Measurements from ENCODE around the gene SPRED2. TPM values are rescaled to one million over a fixed set of nuclear protein-coding genes. Genes with fewer than 3 reads are reported as not detected.

SPRED2 gene
- total RNA-seq, 2 experiments from 2014 or later: 5.9 to 6.7 TPM

GRCh38 chr2:65351948-65352595 lies 80.3 kb downstream of the SPRED2 start:
- no peak overlapping the region for H3K4me3 Mint-ChIP-seq
- no peaks in the 10 kb centered on the region for H3K36me3 Mint-ChIP-seq (ENCODE audit: low read depth)
- TF ChIP-seq CTCF (IDR thresholded peaks at IDR 0.05): no peak
- intact Hi-C loops (cut with micrococcal nuclease): no loop called here
- ChIA-PET POLR2A (interaction anchor here (1.4 kb wide), 1 partner anchor 51 kb away, joined by 6 read pairs; no protein-coding TSS in a partner anchor), CTCF (interaction anchor here (0.8 to 2.5 kb wide), 6 partner anchors 8 to 87 kb away, joined by 3 to 7 read pairs (median 4); no protein-coding TSS in a partner anchor)
- ATAC-seq: no peak
- H3K4me1 Mint-ChIP-seq (ENCODE audit: low read depth): peaks cover 10% of the 10 kb centered on the region
- DNase-seq: no peak
- H3K27me3 Mint-ChIP-seq: peaks cover 8% of the 10 kb centered on the region
- no peak overlapping the region for H3K27ac Mint-ChIP-seq
- no peaks in the 10 kb centered on the region for H3K9me3 Mint-ChIP-seq

GRCh38 chr2:65351234-65351947 lies 81.0 kb downstream of the SPRED2 start:
- H3K9me3 Mint-ChIP-seq: no peaks in the 10 kb centered on the region
- no peak overlapping the region for H3K27ac Mint-ChIP-seq
- H3K4me3 Mint-ChIP-seq: no peak overlapping the region
- peaks cover 7% of the 10 kb centered on the region for H3K4me1 Mint-ChIP-seq (ENCODE audit: low read depth)
- peaks cover 8% of the 10 kb centered on the region for H3K27me3 Mint-ChIP-seq
- no peak for DNase-seq
- no peaks in the 10 kb centered on the region for H3K36me3 Mint-ChIP-seq (ENCODE audit: low read depth)
- no peak for TF ChIP-seq CTCF (IDR thresholded peaks at IDR 0.05)
- no peak for ATAC-seq
- POLR2A ChIA-PET: interaction anchor here (0.5 to 1.4 kb wide), 2 partner anchors 50 to 277 kb away, joined by 3 to 6 read pairs; no protein-coding TSS in a partner anchor
- CTCF ChIA-PET: interaction anchor here (0.8 to 2.5 kb wide), 9 partner anchors 7 to 206 kb away, joined by 3 to 7 read pairs (median 3); no protein-coding TSS in a partner anchor
- intact Hi-C loops (cut with micrococcal nuclease): no loop called here

- peak; percentile 9 for TF ChIP-seq CTCF (IDR thresholded peaks at IDR 0.05)
- no peak overlapping the region for H3K27ac Mint-ChIP-seq
- peaks cover 3% of the 10 kb centered on the region for H3K27me3 Mint-ChIP-seq
- ChIA-PET CTCF (interaction anchor here (0.9 to 1.7 kb wide), 5 partner anchors 17 to 207 kb away, joined by 3 to 4 read pairs (median 3); no protein-coding TSS in a partner anchor), POLR2A (no interaction called here)
- DNase-seq (peak; percentile 12), ATAC-seq (peak; percentile 37)
- intact Hi-C loops (cut with micrococcal nuclease): no loop called here
- H3K4me3 Mint-ChIP-seq: no peak overlapping the region
- H3K9me3 Mint-ChIP-seq: no peaks in the 10 kb centered on the region
- no peaks in the 10 kb centered on the region for H3K36me3 Mint-ChIP-seq (ENCODE audit: low read depth)
- peaks cover 5% of the 10 kb centered on the region for H3K4me1 Mint-ChIP-seq (ENCODE audit: low read depth)
Observed at GRCh38 chr2:65350651-65351056, 81.7 kb downstream of the SPRED2 start.

- DNase-seq (no peak), ATAC-seq (no peak)
- no peaks in the 10 kb centered on the region for H3K36me3 Mint-ChIP-seq (ENCODE audit: low read depth)
- H3K4me1 Mint-ChIP-seq (ENCODE audit: low read depth): peaks cover 5% of the 10 kb centered on the region
- H3K27ac Mint-ChIP-seq: no peak overlapping the region
- TF ChIP-seq CTCF (IDR thresholded peaks at IDR 0.05): no peak
- no peaks in the 10 kb centered on the region for H3K9me3 Mint-ChIP-seq
- H3K4me3 Mint-ChIP-seq: no peak overlapping the region
- POLR2A ChIA-PET: no interaction called here
- peaks cover 2% of the 10 kb centered on the region for H3K27me3 Mint-ChIP-seq
- intact Hi-C loops (cut with micrococcal nuclease): no loop called here
- CTCF ChIA-PET: no interaction called here
Observed at GRCh38 chr2:65349863-65350262, 82.5 kb downstream of the SPRED2 start.

GRCh38 chr2:65347913-65348312 lies 84.5 kb downstream of the SPRED2 start:
- POLR2A ChIA-PET: no interaction called here

More at GRCh38 chr2:65347913-65348312, 84.5 kb downstream of the SPRED2 start:
- intact Hi-C loops (cut with micrococcal nuclease): no loop called here
- peaks cover 10% of the 10 kb centered on the region for H3K4me1 Mint-ChIP-seq (ENCODE audit: low read depth)
- ATAC-seq (no peak), DNase-seq (no peak)
- no peaks in the 10 kb centered on the region for H3K9me3 Mint-ChIP-seq
- no peak for TF ChIP-seq CTCF (IDR thresholded peaks at IDR 0.05)
- H3K36me3 Mint-ChIP-seq (ENCODE audit: low read depth): no peaks in the 10 kb centered on the region
- H3K27ac Mint-ChIP-seq: no peak overlapping the region
- CTCF ChIA-PET: no interaction called here
- peaks cover 2% of the 10 kb centered on the region for H3K27me3 Mint-ChIP-seq
- H3K4me3 Mint-ChIP-seq: no peak overlapping the region

Data from activated CD8-positive, alpha-beta T cell treated with anti-CD3 and anti-CD28 coated beads for 36 hours (primary cell).